Right atrium auricular region (tissue), 2 donors: Measurements from ENCODE around the gene TAS1R1. TPM values are rescaled to one million over a fixed set of nuclear protein-coding genes. Genes with fewer than 3 reads are reported as not detected.

Experiments used
- DNase-seq: peaks from one replicate; pipeline ENCODE4 v3.0.0-alpha.2; 2019; ENCODE audit warnings: low spot score
- H3K27ac ChIP-seq, 2 donors: fragments of 200-600 bp; sonication (generic); 1 replicate in 1 of 2; 2 replicates in 1 of 2; pipeline ENCODE4 v1.5.1; 2016 to 2019
- H3K27me3 ChIP-seq, 2 donors: fragments of 200-600 bp; sonication (generic); one replicate each; pipeline versions ENCODE4 v1.5.1 to v1.6.0; 2017 to 2019
- H3K36me3 ChIP-seq: fragments of 200-600 bp; sonication (generic); one replicate; pipeline ENCODE4 v1.5.1; 2016
- H3K4me1 ChIP-seq, 2 donors: fragments of 200-600 bp; sonication (generic); one replicate each; pipeline versions ENCODE4 v1.5.1 to v1.6.0; 2017 to 2019
- H3K4me3 ChIP-seq, 2 donors: fragments of 200-600 bp; sonication (generic); 1 replicate in 1 of 2; 2 replicates in 1 of 2; pipeline ENCODE4 v1.5.1; 2017 to 2019; ENCODE audit warnings: mild to moderate bottlenecking in 1 of 2, moderate library complexity in 1 of 2
- H3K9me3 ChIP-seq, 2 donors: fragments of 200-600 bp; sonication (generic); one replicate each; pipeline ENCODE4 v1.5.1; 2019
- CTCF ChIP-seq, 2 donors: fragments of 200-600 bp; sonication (generic); IDR thresholded peaks; one replicate each; pipeline ENCODE4 v1.5.1; 2019; ENCODE audit warnings: antibody characterized with exemption in 2 of 2
- total RNA-seq, 2 donors: library from RNA; depleted of rRNA; stranded (reverse); fragments of >200 nt; gene quantifications; one replicate each; pipeline ENCODE4 v1.1.0, GENCODE V29; 2016

TAS1R1 gene
- total RNA-seq, 2 donors from 2014 or later: not detected

- Histone ChIP-seq H3K9me3 (no peaks in the 10 kb centered on the region), H3K4me1 (peaks cover 0 to 23% of the 10 kb centered on the region in 2 donors), H3K27ac (no peak overlapping the region), H3K4me3 (no peak overlapping the region), H3K36me3 (peaks cover 49% of the 10 kb centered on the region), H3K27me3 (no peaks in the 10 kb centered on the region)
- no peak for DNase-seq
- no peak for TF ChIP-seq CTCF (IDR thresholded peaks at IDR 0.05)
These were observed 73.9 kb downstream of the TAS1R1 start for GRCh38 chr1:6628971-6629479.

Other genes with a start within 250 kb of the TAS1R1 start
- gene ACOT7, start 161.5 kb upstream of the TAS1R1 start, total RNA-seq: 10 to 100 TPM in 1 of 2 donors, 1 to 10 TPM in 1; 6.6 to 10.7 TPM
- gene HES2, start 135.4 kb upstream of the TAS1R1 start, total RNA-seq: not detected
- gene ESPN, start 130.5 kb upstream of the TAS1R1 start, total RNA-seq: under 1 TPM in 1 of 2 donors, not detected in 1; 0.47 TPM
- 1 to 10 TPM; 4.4 to 7.4 TPM for gene TNFRSF25, start 89.1 kb upstream of the TAS1R1 start, total RNA-seq
- gene PLEKHG5, start 63.6 kb upstream of the TAS1R1 start, total RNA-seq: 1 to 10 TPM; 7.0 to 7.9 TPM
- 10 to 100 TPM; 15.4 to 15.6 TPM for gene NOL9, start 794 bp upstream of the TAS1R1 start, total RNA-seq
- gene ZBTB48, start 24.7 kb downstream of the TAS1R1 start, total RNA-seq: 1 to 10 TPM; 4.0 to 9.0 TPM
- 10 to 100 TPM; 61.6 to 83.0 TPM for gene KLHL21, start 47.6 kb downstream of the TAS1R1 start, total RNA-seq
- gene PHF13, start 58.4 kb downstream of the TAS1R1 start, total RNA-seq: 1 to 10 TPM; 5.0 to 8.1 TPM
- gene THAP3, start 69.6 kb downstream of the TAS1R1 start, total RNA-seq: 10 to 100 TPM; 14.6 to 21.4 TPM
- gene DNAJC11, start 146.5 kb downstream of the TAS1R1 start, total RNA-seq: 10 to 100 TPM; 25.3 to 48.0 TPM
- gene CAMTA1, start 230.1 kb downstream of the TAS1R1 start, total RNA-seq: 100 to 1,000 TPM; 132 to 190 TPM